Measurements from ENCODE around the gene FHL2.

The FHL2 gene

GRCh38 chr2:105396254-105397024, 2.4 kb downstream of the FHL2 start:
- no peak for DNase-seq

- DNase-seq, result no peak
Measured at GRCh38 chr2:105395691-105396090, 3.2 kb downstream of the FHL2 start.

GRCh38 chr2:105394951-105395611, 3.8 kb downstream of the FHL2 start:
- no peak for DNase-seq

- DNase-seq, result no peak
Measured at GRCh38 chr2:105393373-105394055, 5.3 kb downstream of the FHL2 start.

- DNase-seq, result no peak
Measured at GRCh38 chr2:105391763-105392662, 6.8 kb downstream of the FHL2 start.

GRCh38 chr2:105391058-105391627, 7.7 kb downstream of the FHL2 start:
- DNase-seq, result no peak

GRCh38 chr2:105390454-105390853, 8.4 kb downstream of the FHL2 start:
- DNase-seq, result no peak

GRCh38 chr2:105388971-105389381, 9.9 kb downstream of the FHL2 start:
- no peak for DNase-seq

GRCh38 chr2:105387225-105387624, 11.6 kb downstream of the FHL2 start:
- DNase-seq, result peak in 1 of 2 donors; percentile 5

GRCh38 chr2:105385731-105386540, 12.9 kb downstream of the FHL2 start:
- DNase-seq, result no peak

GRCh38 chr2:105384861-105385260, 14.0 kb downstream of the FHL2 start:
- no peak for DNase-seq

GRCh38 chr2:105384216-105384615, 14.6 kb downstream of the FHL2 start:
- no peak for DNase-seq

- DNase-seq, result peak; percentile 14 to 35
Measured at GRCh38 chr2:105383432-105384166, 15.3 kb downstream of the FHL2 start.

GRCh38 chr2:105382177-105382576, 16.7 kb downstream of the FHL2 start:
- no peak for DNase-seq

GRCh38 chr2:105381101-105381668, 17.7 kb downstream of the FHL2 start:
- DNase-seq, result no peak

- DNase-seq, result no peak
Measured at GRCh38 chr2:105380432-105381100, 18.3 kb downstream of the FHL2 start.

GRCh38 chr2:105379741-105380186, 19.1 kb downstream of the FHL2 start:
- DNase-seq, result peak; percentile 16 to 40

- no peak for DNase-seq
Measured at GRCh38 chr2:105378921-105379383, 19.9 kb downstream of the FHL2 start.

GRCh38 chr2:105378276-105378840, 20.5 kb downstream of the FHL2 start:
- DNase-seq, result no peak
